ENCODE results near the gene ACOX1. TPM values are rescaled to one million over a fixed set of nuclear protein-coding genes. Genes with fewer than 3 reads are reported as not detected.
A peak's percentile ranks its signal among the peaks of the same experiment; 100 is the strongest.

ACOX1 gene
- total and polyA plus RNA-seq, 2 of the 13 experiments (the other 11 are each of a cell fraction or from before 2014, with no cell fraction given), result 86.4 to 120 TPM

DNA sequence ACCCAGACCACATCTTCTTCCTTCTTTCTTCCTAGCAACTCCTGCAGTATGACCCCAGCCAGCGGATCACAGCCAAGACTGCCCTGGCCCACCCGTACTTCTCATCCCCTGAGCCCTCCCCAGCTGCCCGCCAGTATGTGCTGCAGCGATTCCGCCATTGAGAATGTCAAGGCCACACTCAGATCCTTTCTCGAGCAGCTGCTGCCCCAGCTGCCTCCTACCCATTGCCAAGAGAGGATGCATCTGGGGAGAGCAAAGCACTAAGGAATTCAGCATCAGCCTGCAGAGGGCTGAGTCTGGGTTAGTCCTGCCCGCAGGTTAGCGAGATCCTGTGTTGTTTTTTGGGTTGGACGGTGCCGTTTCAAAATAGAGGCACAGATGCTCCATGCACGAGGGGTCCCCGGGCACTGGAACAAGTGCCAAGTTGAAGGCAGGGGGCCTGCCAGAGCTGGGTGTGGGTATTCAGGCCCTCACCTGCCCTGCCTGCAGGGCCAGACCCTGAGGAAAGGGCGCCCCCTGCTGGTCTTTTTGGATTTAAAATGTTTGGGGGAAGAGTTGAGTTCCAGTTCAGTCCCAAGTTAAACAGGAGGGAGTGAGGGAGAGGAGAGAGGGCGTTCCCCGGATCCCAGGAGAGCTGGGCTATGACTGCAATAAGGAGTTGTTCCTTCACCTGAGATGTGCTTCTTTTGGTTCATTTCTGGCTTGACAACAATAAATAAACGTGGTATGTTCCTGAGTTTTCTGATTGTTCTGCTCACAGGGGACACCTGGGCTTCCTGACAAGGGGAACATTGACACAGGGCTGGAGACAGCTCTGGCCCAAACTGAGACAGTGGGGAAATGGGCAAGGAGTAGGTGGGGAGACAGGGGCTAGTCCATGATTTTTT lies 26.5 kb upstream of the ACOX1 start (continued):
- no peak for TF ChIP-seq RNF219 (CRISPR knock-in tag; IDR thresholded peaks at IDR 0.05)
- 0 out of 2 replicates have a peak, but pooled peaks have one; percentile 26 for TF ChIP-seq GABPB1 (CRISPR knock-in tag; IDR thresholded peaks at IDR 0.05)
- TF ChIP-seq CREB3 (CRISPR knock-in tag; IDR thresholded peaks at IDR 0.05), result 0 out of 2 replicates have a peak, but pooled peaks have one; percentile 28
- TF ChIP-seq ZNF441 (CRISPR knock-in tag; IDR thresholded peaks at IDR 0.05; ENCODE audit: borderline replicate concordance), result no peak
- TF ChIP-seq TIGD3 (CRISPR knock-in tag; IDR thresholded peaks at IDR 0.05; ENCODE audit: borderline replicate concordance), result no peak
- no peak for TF ChIP-seq ZNF562 (CRISPR knock-in tag; IDR thresholded peaks at IDR 0.05; ENCODE audit: borderline replicate concordance)
- TF ChIP-seq SRSF4 (IDR thresholded peaks at IDR 0.05; ENCODE audit: low read depth, low read length, poor library complexity, severe bottlenecking), result no peak
- TF ChIP-seq ZNF775 (CRISPR knock-in tag; IDR thresholded peaks at IDR 0.05; ENCODE audit: borderline replicate concordance), result no peak
- no peak for TF ChIP-seq MXI1 (IDR thresholded peaks at IDR 0.05; ENCODE audit: borderline replicate concordance, low read depth, low read length)
- TF ChIP-seq RARA (CRISPR knock-in tag; IDR thresholded peaks at IDR 0.05), result 0 out of 2 replicates have a peak, but pooled peaks have one; percentile 27
- TF ChIP-seq YEATS2 (CRISPR knock-in tag; IDR thresholded peaks at IDR 0.05; ENCODE audit: borderline replicate concordance), result no peak; the same call in 1 of the 2 replicates
- 0 out of 2 replicates have a peak, but pooled peaks have one; percentile 68 for TF ChIP-seq MTA1 (CRISPR knock-in tag; IDR thresholded peaks at IDR 0.05; ENCODE audit: borderline replicate concordance)
- no peak for TF ChIP-seq CAMTA2 (CRISPR knock-in tag; IDR thresholded peaks at IDR 0.05; ENCODE audit: borderline replicate concordance)
- TF ChIP-seq REL (CRISPR knock-in tag; conservative IDR thresholded peaks at IDR 0.05), result no peak
- TF ChIP-seq AFF4 (CRISPR knock-in tag; IDR thresholded peaks at IDR 0.05), result no peak
- no peak for TF ChIP-seq ZSCAN25 (CRISPR knock-in tag; IDR thresholded peaks at IDR 0.05)
- peak; percentile 70; the same call in 1 of the 2 replicates for TF ChIP-seq MIXL1 (CRISPR knock-in tag; IDR thresholded peaks at IDR 0.05)
- TF ChIP-seq CBX5 (CRISPR knock-in tag; IDR thresholded peaks at IDR 0.05; ENCODE audit: borderline replicate concordance), result no peak; the same call in 1 of the 2 replicates
- no peak for TF ChIP-seq DDIT3 (CRISPR knock-in tag; IDR thresholded peaks at IDR 0.05)
- TF ChIP-seq ZNF44 (CRISPR knock-in tag; IDR thresholded peaks at IDR 0.05), result no peak
